GM21619 (cell line): Measurements from ENCODE around the gene ERMARD.

Experiments used
- ATAC-seq: cut with Tn5 transposase; IDR thresholded peaks from one replicate; pipeline ENCODE4 v1.9.1; 2021; ENCODE audit not compliant: unreplicated experiment

Gene ERMARD

GRCh38 chr6:169783401-169783800, 32.0 kb downstream of the ERMARD start:
- no peak for ATAC-seq

DNA sequence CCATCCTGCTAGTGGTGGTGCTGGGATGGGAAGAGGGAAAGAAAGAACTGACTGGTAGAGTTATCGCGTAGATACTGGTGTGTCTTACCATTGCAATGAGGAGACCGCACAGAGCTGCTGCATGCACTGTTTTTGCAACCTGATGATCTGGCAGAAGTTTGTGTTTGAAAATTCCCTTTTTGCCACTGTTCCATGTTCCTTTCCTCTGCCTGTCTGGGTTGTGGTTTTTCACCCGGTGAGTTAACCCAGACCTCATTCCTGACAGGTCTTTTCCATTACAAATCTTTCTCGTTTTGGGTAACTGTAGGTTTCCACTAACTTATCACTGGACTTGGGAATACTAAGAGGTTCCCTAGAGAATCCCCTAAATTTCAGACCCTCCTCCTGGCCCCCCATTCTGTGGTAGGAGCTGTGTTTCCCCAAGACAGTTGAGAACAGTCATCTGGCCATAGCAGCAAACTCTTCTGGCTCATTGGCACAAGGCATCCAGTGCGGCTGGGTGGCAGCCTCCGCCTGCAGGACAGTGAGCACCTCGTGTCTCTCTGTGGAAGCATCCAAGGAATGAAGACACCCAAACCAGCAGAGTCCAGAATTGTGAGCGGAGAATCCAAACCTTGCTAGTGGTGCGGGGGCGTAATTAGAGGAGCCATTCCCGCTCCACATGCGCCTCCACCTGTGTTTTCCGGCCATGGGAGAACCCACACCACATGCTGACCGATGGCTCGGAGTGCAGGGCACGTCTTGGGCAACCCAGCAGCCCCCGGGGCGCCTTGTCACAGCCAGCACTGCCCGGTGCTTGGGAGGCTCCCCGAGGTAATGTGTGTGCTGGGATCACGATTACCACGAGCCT, 32.8 kb downstream of the ERMARD start:
- no peak for ATAC-seq

GRCh38 chr6:169784821-169785340, 33.5 kb downstream of the ERMARD start:
- no peak for ATAC-seq

- ATAC-seq: no peak
Observed at GRCh38 chr6:169785566-169785965, 34.1 kb downstream of the ERMARD start.

DNA sequence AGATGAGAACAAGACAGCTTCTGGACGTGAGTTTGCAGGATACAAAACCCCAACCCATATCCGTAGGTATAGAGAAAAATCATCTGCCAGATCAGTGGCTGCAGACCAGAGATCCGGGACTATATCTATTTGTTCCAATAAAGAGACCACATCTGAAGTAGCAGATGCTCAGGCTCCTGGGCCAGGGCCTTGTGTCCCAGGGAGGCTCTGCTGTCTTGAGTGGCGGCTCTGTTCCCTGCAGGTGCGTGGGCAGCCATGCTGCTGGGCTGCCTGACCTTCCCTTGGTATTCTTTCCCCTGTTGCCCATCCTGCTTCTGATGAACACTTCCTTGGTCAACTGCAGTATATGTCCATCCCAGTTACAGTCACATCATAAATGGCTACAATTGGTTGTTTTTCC, 34.9 kb downstream of the ERMARD start:
- no peak for ATAC-seq

GRCh38 chr6:169787797-169788196, 36.4 kb downstream of the ERMARD start:
- ATAC-seq: no peak

- no peak for ATAC-seq
Observed at GRCh38 chr6:169788809-169789145, 37.4 kb downstream of the ERMARD start.

DNA sequence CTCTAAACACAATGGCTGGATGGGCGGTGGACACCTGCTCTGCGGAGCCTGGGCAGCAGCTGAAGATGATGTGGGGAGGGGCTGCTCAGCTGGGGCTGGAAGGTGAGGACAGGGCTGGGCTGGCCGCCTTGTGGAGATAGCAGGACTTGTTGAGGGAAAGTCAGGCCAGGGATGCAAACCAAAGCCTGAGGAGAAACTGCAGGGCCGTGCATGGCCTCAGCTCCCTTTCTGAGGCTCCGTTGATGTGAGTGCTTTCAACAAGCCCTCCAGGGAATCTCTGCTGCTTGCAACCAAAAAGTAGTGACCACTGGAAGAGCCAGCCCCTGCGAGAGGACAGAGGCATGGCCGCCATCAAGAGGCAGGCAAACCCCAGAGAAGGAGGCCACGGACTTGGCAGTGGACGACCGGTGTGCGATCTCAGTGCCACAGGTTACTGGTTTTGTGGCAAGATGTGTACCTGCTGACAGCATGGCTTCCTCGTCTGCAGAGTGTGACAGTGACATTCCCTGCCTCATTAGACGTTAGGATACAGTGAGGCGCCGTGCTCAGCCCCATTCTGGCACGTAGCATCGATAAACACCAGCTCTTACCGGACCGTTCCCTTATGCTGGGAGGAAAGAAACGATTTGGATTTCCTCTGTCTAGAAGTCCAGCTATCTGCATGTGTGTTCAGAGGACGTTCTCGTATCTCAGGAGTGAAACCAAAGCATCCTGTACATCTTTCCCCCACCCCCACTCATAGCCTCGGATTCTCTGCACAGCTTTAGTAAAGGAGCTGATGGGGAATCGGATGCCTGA, 37.9 kb downstream of the ERMARD start:
- no peak for ATAC-seq

DNA sequence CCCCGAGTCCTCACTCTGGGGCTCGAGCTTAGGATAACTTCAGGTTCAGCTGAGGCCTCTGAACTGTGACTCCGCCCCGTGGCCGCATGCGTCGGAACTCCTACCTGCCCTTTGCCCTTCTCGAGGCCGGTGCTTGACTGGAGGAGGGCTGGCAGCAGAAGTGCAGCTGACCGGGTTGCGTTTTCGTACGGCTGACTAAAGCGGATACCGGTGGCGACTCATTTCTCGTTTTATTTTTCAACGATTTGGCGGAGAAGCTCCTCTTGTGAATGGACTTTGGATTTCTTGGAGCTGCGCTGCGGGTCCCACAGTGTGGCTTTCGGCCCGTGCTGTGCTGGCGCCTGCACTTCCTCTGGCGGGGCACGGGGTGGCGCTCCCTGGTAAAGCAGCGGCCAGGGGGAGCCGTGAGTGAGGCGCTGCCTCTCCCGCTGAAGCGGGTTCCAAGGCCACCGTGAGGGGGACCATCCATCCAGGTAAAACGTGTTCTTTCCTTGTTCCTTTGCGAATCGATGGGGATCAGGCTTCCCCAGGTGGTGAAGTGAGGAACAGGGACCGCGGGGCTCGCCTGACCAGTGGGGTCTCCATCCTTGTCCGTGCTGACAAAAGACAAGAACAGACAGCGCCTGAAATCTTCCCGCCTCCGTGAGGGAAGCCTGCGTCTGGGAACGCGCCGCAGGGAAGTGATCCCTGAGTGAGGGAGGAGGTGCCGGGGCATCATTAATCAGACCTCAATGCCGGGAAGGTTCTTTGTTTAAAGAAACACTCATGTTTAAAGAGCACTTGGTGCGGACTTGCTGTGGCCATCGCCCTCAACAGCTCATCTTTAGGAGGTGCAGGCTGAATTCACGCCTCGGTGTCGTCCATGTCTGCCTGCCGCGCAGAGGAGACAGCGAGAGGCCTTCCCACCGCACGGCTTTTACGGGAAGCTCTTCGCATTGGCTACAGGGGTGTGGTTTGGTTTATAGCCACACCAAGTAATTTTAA, 38.8 kb downstream of the ERMARD start:
- peak; percentile 95 for ATAC-seq

- no peak for ATAC-seq
Observed at GRCh38 chr6:169791721-169792131, 40.3 kb downstream of the ERMARD start.

DNA sequence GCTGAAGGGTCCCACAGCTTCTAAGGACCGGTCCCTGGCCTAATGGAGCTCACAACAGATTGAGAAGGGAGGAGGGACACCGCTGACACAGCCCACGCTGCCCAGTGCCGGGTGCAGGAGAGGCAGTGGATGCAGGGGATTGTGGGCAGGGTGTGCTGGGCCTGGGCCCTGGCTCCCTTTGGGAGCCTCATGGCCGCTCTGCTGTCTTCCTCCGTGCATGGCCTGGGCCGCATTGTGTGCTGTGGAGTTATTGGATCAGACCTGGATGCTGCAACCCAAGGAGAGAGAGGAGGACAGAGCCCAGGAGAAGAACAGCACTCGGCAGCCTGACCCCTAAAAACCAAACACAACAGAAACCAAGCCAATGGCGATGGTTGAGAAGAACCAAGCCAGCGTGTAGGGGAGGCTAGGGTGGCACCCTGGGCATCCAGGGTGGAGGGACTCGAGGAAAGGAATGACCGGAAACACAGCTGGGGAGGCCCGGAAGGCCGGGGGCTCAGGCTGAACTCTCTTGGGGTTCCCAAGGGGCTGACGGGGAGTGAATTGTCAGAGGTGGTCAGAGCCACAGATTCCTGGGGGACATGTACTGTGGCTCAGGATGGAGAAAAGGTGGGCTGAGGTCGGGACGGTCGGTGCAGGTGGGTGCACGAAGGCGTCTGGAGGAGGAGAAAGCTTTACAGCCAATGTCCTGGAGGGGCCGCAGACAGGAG, 41.0 kb downstream of the ERMARD start:
- ATAC-seq: no peak

GRCh38 chr6:169793408-169793807, 42.0 kb downstream of the ERMARD start:
- no peak for ATAC-seq

DNA sequence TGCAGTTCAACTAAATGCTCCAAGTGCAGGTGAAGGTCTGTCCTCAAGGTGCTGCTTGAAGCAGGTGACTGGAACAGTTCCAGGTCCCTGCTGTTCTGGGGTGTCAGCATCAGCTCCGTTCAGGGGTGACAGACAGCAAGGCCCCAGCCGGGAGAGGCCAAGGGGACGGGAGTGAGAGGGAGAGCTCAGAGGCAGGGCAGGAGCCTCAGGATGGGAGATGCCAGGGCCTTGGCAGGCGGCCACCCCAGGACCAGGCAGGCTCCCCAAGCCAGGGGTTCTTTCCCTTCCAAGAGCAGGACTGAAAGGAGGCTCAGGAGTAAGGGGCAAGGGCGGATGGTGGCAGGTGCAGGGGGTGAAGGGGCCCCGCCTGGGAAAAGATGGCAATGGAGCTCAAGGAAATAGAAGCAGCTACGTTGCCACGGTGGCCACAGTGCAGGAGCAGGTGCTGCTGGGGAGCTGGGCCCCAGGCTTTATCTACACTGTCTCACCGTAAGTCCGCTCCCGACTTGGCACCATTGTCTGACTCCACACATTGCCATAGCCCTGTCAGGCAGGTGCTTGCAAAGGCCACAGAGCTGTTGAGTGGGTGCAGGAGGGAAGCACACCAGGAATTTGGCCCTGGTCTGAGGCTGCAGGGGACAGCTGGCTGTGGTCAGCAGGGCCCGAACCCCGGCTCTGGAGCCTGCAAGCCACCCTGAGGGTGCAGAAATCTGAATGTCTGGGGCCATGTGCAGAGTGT, 43.1 kb downstream of the ERMARD start:
- no peak for ATAC-seq

DNA sequence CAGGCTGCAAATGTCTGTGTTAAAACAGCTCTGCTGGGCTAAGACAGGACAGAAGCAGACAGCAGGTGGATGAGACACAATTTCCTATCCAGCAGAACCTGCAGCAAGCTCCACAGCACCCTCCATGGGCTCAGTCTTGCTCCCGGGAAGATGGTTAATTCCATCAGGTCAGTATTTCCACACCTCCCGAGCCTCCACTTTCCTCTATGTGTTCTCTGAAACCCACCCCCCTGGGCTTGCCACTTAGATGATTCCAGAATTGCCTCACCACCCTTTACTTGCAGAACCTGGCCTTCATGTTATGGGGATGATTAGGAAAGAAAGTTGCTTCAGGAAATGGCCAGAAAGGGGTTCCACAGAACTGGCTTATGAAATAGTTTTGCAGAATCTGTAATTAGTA, 43.8 kb downstream of the ERMARD start:
- no peak for ATAC-seq

DNA sequence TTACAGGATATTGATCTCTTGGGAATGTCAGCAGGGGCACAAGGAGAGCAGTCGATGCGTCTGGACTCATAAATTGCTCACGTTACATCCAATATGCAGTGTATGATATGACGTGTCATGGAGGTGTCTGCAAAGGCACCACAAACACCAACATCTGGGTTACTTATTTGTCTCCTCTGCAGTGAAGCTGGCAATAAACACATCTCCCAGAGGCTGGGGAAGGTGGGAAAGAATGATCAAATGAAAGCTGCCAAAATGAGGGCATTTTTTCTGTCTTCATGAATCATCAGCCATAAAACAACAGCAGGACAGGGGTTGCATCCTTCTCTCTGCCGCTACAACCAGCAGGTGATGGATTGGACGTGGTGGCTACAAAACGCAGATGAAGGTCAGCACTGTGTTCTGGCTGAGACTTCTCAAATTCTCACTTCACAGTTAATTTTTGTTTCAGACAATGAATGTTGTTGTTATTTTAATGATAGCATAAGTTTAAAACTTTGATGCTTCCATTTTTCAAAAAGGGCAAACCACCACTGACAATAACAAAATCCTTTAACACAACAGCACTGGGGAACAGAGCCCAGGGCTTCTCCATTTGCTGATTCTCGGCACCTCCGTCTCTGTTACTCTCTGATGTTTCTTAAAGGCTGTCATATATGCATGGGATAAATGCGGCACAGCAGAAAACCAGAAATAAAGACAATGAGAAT, 47.5 kb downstream of the ERMARD start:
- ATAC-seq: no peak

DNA sequence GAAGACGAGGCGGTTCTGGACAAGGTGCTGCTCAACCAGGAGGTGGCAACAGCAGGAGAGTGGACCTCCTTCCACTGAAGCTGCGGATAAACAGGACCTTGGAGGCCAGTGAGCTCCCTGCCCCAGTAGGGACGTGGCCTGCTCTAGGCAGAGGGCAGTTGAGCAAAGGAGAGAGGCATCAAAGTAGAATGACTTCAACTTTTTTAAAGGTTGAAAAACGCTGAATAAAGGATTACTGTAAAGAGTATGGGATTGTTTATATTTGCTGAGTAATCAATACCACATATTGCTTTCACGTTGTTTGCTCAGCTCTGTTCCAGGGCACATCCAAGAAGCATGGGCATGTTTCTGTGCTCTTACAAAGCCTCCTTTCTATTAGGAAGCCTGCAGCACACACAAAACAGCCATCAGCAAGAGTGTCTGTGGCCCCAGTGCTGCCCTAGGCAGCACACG, 48.1 kb downstream of the ERMARD start:
- no peak for ATAC-seq

GRCh38 chr6:169800116-169800667, 48.8 kb downstream of the ERMARD start:
- no peak for ATAC-seq

DNA sequence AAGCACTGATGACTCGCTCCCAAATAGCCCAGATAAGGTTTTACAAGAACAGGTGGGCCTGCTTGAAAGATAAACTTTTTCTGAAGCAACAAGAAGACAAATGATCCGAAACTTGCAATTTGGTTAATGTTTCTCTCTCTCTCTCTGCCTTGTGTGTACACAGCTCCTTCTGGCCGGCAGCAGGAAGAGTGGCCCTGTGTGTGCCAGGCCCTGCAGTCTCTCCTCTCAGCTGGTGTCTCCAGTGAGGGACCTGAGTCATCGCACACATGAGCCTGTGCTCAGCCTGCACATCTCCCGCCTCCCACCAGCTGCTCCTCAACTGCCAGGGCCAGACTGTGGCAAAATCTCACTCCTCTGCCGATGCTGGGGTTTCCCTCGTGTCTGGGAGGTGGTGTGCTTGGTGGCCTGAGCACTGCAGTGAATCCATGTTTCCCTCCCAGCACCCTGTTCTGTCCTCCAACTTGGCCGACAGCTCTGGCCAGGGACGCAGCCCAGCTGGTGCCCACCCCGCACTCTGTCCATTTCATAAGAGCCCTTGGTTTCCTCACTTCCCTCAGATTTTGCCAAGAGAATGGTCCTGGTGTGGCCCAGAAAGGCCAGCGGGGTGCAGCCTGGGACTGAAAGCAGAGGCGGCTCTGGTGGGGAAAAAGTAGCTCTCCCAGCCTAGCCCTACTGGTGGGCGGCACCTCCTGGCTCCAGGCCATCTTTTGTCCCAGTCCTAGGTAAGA, 49.4 kb downstream of the ERMARD start:
- peak; percentile 56 for ATAC-seq
